T-helper 2 cell treated with Interferon-gamma antibody and Interleukin-4, amounts not matched to agents 100 ng/mL and 5 ng/mL, for 36 hours (primary cell): ENCODE measurements around the gene TCHP. TPM values are rescaled to one million over a fixed set of nuclear protein-coding genes. Genes with fewer than 3 reads are reported as not detected.
"Not testable (repeated sequence)": the region's sequence is repeated elsewhere in the genome, so short reads cannot be mapped to it uniquely, and the experiment has no call there.

ENCODE experiments used
- intact Hi-C: fragments of 100-400 bp; cut with micrococcal nuclease; formaldehyde crosslinking; loops from one replicate; pipeline ENCODE4 v1.15.1; 2023
- total RNA-seq: library from RNA; stranded (reverse); gene quantifications from 2 replicates; pipeline ENCODE4 v1.2.3, GENCODE V29; 2022

Gene TCHP
- total RNA-seq, 1 donor from 2014 or later = 37.2 TPM

- intact Hi-C loops = no loop called here
These were observed 21.3 kb upstream of the TCHP start for GRCh38 chr12:109878749-109879148.

GRCh38 chr12:109879351-109880042 lies 20.6 kb upstream of the TCHP start:
- intact Hi-C loops = loop anchor here (1.0 to 2.0 kb wide), 3 partner anchors 21 to 74 kb away; partner anchors contain the start of gene TCHP

GRCh38 chr12:109880043-109880931 lies 19.8 kb upstream of the TCHP start, which contains the start of gene GLTP:
Gene GLTP (minus strand): TSS chr12:109880541. CDS start chr12:109880374, 167 bp downstream.
- intact Hi-C loops = loop anchor here (1.0 to 2.0 kb wide), 3 partner anchors 20 to 75 kb away; partner anchors contain the start of gene TCHP

GRCh38 chr12:109880938-109881337 lies 19.1 kb upstream of the TCHP start:
- intact Hi-C loops = loop anchor here (1.0 to 2.0 kb wide), 3 partner anchors 19 to 76 kb away; partner anchors contain the start of gene TCHP

- intact Hi-C loops = loop anchor here (2.0 kb wide), 1 partner anchor 29 kb away; no protein-coding TSS in a partner anchor
These were observed 18.3 kb upstream of the TCHP start for GRCh38 chr12:109881752-109882151.

GRCh38 chr12:109883461-109883860 lies 16.6 kb upstream of the TCHP start:
- intact Hi-C loops = no loop called here

GRCh38 chr12:109885616-109886015 lies 14.5 kb upstream of the TCHP start:
- intact Hi-C loops = no loop called here

GRCh38 chr12:109888179-109889020 lies 11.7 kb upstream of the TCHP start:
- intact Hi-C loops = loop anchor here (1.0 kb wide), 1 partner anchor 12 kb away; the partner anchor contains the start of gene TCHP

GRCh38 chr12:109890620-109891170 lies 9.4 kb upstream of the TCHP start:
- intact Hi-C loops = no loop called here

GRCh38 chr12:109891731-109892130 lies 8.3 kb upstream of the TCHP start:
- intact Hi-C loops = not testable (repeated sequence)

GRCh38 chr12:109892165-109892715 lies 7.8 kb upstream of the TCHP start:
- intact Hi-C loops = no loop called here

GRCh38 chr12:109892748-109893147 lies 7.3 kb upstream of the TCHP start:
- intact Hi-C loops = no loop called here

GRCh38 chr12:109893261-109893995 lies 6.6 kb upstream of the TCHP start:
- intact Hi-C loops = no loop called here

GRCh38 chr12:109894939-109895338 lies 5.1 kb upstream of the TCHP start:
- intact Hi-C loops = no loop called here

- intact Hi-C loops = no loop called here
These were observed 3.9 kb upstream of the TCHP start for GRCh38 chr12:109896188-109896587.

GRCh38 chr12:109897029-109897428 lies 3.0 kb upstream of the TCHP start:
- intact Hi-C loops = no loop called here

- intact Hi-C loops = not testable (repeated sequence)
These were observed 729 bp upstream of the TCHP start for GRCh38 chr12:109899345-109899744.

GRCh38 chr12:109900752-109901580 lies 892 bp downstream of the TCHP start:
- intact Hi-C loops = loop anchor here (1.0 kb wide), 4 partner anchors 13 to 530 kb away; partner anchors contain the start of genes GIT2 and GLTP
